ENCODE measurements around the gene MRAP. TPM values are rescaled to one million over a fixed set of nuclear protein-coding genes. Genes with fewer than 3 reads are reported as not detected.

The MRAP gene
- polyA plus RNA-seq, 3 donors = not detected

GRCh38 chr21:32317726-32318125 lies 19.1 kb downstream of the MRAP start:
- no peak overlapping the region for H3K4me3 Mint-ChIP-seq
- H3K36me3 ChIP-seq (replicated peaks in 1 of 2; ENCODE audit: control insufficient read depth in 1 of 2, insufficient read depth in 2 of 2, low read length in 2 of 2) = peaks cover 76 to 92% of the 10 kb centered on the region in 2 donors
- H3K4me1 ChIP-seq (ENCODE audit: control insufficient read depth in 1 of 2, insufficient read depth in 2 of 2, low read length in 2 of 2) = no peaks in the 10 kb centered on the region
- no peak overlapping the region for H3K4me3 ChIP-seq (replicated peaks in 1 of 3; ENCODE audit: low read depth in 2 of 3, low read length in 3 of 3)
- no peaks in the 10 kb centered on the region for H3K4me1 Mint-ChIP-seq
- peaks cover 0 to 2% (median 0%) of the 10 kb centered on the region in 7 donors for H3K9me3 Mint-ChIP-seq
- no peak overlapping the region for H3K4me2 ChIP-seq (replicated peaks; ENCODE audit: extremely low read depth, low read length, poor library complexity, severe bottlenecking)
- H3K36me3 Mint-ChIP-seq = peaks cover 76 to 87% of the 10 kb centered on the region in 2 donors
- H2AFZ ChIP-seq (ENCODE audit: insufficient read depth, low read depth, low read length, poor library complexity, severe bottlenecking) = no peak overlapping the region
- peak overlapping the region in 1 of 7 donors; percentile 73 for H3K27ac Mint-ChIP-seq
- no peak overlapping the region for H3K27ac ChIP-seq (ENCODE audit: low read depth in 1 of 2, low read length in 2 of 2)
- H3K27me3 ChIP-seq (ENCODE audit: control insufficient read depth in 2 of 2, insufficient read depth in 2 of 2, low read length in 2 of 2) = no peaks in the 10 kb centered on the region
- DNase-seq = no peak
- WGBS (ENCODE audit: insufficient coverage) = 91% methylated on average over 9 of the region's 9 CpGs
- no peaks in the 10 kb centered on the region for H4K20me1 ChIP-seq (ENCODE audit: insufficient read depth, low read length)
- no peak overlapping the region for H3K9ac ChIP-seq (ENCODE audit: insufficient read depth, low read length, poor library complexity, severe bottlenecking)
- intact Hi-C loops (cut with micrococcal nuclease) = no loop called here
- H3K27me3 Mint-ChIP-seq (ENCODE audit: low read depth in 3 of 3) = peaks cover 0 to 2% (median 0%) of the 10 kb centered on the region in 3 donors
- no peaks in the 10 kb centered on the region for H3K79me2 ChIP-seq (ENCODE audit: insufficient read depth, low read length)
- no peaks in the 10 kb centered on the region for H3K9me3 ChIP-seq (replicated peaks in 1 of 2; ENCODE audit: control insufficient read depth in 1 of 2, insufficient read depth in 1 of 2, low read length in 2 of 2)
- TF ChIP-seq CTCF (IDR thresholded peaks at IDR 0.05) = no peak

DNA sequence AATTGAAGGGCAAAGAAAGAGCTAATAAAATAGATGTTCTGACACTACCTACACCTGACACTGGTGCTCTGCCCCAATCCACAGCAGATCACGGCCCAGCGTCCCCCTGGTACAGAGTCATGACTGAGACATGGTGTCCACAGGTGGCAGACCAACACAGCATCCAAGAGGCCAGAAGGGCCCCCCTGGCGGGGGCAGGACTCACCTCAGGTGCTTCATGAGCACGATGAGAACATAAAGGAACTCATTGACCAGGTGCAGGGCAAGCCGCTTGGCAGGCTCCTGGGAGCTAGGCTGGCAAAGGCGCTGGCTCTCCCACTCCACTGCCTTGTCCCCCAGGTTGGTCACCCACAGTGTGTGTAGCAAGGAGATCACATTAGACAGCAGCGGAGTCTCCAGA lies 20.4 kb downstream of the MRAP start:
- no peak overlapping the region for H3K4me3 Mint-ChIP-seq
- peaks cover 0 to 2% (median 0%) of the 10 kb centered on the region in 3 donors for H3K27me3 Mint-ChIP-seq (ENCODE audit: low read depth in 3 of 3)
- Histone ChIP-seq H2AFZ (ENCODE audit: insufficient read depth, low read depth, low read length, poor library complexity, severe bottlenecking) (no peak overlapping the region), H3K9ac (ENCODE audit: insufficient read depth, low read length, poor library complexity, severe bottlenecking) (no peak overlapping the region), H3K4me1 (ENCODE audit: control insufficient read depth in 1 of 2, insufficient read depth in 2 of 2, low read length in 2 of 2) (no peaks in the 10 kb centered on the region), H3K4me2 (replicated peaks; ENCODE audit: extremely low read depth, low read length, poor library complexity, severe bottlenecking) (no peak overlapping the region), H3K9me3 (replicated peaks in 1 of 2; ENCODE audit: control insufficient read depth in 1 of 2, insufficient read depth in 1 of 2, low read length in 2 of 2) (no peaks in the 10 kb centered on the region), H3K79me2 (ENCODE audit: insufficient read depth, low read length) (no peaks in the 10 kb centered on the region), H4K20me1 (ENCODE audit: insufficient read depth, low read length) (no peaks in the 10 kb centered on the region), H3K4me3 (replicated peaks in 1 of 3; ENCODE audit: low read depth in 2 of 3, low read length in 3 of 3) (no peak overlapping the region), H3K27me3 (ENCODE audit: control insufficient read depth in 2 of 2, insufficient read depth in 2 of 2, low read length in 2 of 2) (no peaks in the 10 kb centered on the region), H3K36me3 (replicated peaks in 1 of 2; ENCODE audit: control insufficient read depth in 1 of 2, insufficient read depth in 2 of 2, low read length in 2 of 2) (peaks cover 85 to 97% of the 10 kb centered on the region in 2 donors), H3K27ac (ENCODE audit: low read depth in 1 of 2, low read length in 2 of 2) (no peak overlapping the region)
- 100% methylated on average over 7 of the region's 7 CpGs for WGBS (ENCODE audit: insufficient coverage)
- no peak for TF ChIP-seq CTCF (IDR thresholded peaks at IDR 0.05)
- intact Hi-C loops (cut with micrococcal nuclease) = no loop called here
- H3K9me3 Mint-ChIP-seq = peaks cover 0 to 2% (median 0%) of the 10 kb centered on the region in 7 donors
- no peak for DNase-seq
- H3K27ac Mint-ChIP-seq = peak overlapping the region in 1 of 7 donors; percentile 35
- H3K4me1 Mint-ChIP-seq = no peaks in the 10 kb centered on the region
- peaks cover 80 to 94% of the 10 kb centered on the region in 2 donors for H3K36me3 Mint-ChIP-seq

Data from CD14-positive monocyte (primary cell).